NT2/D1 (cell line): Measurements from ENCODE around the gene IL32.

Source experiments
- SUZ12 ChIP-seq: IDR thresholded peaks from 2 replicates; pipeline ENCODE4 v1.6.1; 2011; ENCODE audit not compliant: insufficient read length, insufficient read depth; ENCODE audit errors: extremely low read depth
- YY1 ChIP-seq: IDR thresholded peaks from 2 replicates; pipeline ENCODE4 v1.6.1; 2011; ENCODE audit not compliant: insufficient read length, insufficient read depth

DNA sequence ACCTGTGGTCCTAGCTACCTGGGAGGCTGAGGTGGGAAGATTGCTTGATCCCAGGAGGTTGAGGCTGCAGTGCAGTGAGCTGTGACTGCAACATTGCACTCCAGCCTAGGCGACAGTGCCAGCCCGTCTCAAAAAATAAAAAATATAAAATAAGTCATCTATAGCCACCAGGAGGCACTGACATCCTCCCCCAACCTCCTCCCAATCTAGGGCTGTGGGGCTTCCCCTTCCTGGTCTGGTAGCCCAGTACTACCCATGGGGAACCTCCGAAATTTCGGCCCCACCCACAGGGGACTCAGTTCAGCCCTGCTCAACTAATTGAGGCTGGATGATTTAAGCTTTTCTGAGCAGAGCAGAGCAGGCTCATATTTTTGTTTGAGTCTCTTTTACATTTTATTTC, 30.4 kb downstream of the IL32 start:
- TF ChIP-seq YY1: no peak
- no peak for TF ChIP-seq SUZ12
